ENCODE results near the gene RBM3.

Gene RBM3

GRCh38 chrX:48578661-48579128 lies 4.4 kb downstream of the RBM3 start:
- DNase-seq: no peak

DNA sequence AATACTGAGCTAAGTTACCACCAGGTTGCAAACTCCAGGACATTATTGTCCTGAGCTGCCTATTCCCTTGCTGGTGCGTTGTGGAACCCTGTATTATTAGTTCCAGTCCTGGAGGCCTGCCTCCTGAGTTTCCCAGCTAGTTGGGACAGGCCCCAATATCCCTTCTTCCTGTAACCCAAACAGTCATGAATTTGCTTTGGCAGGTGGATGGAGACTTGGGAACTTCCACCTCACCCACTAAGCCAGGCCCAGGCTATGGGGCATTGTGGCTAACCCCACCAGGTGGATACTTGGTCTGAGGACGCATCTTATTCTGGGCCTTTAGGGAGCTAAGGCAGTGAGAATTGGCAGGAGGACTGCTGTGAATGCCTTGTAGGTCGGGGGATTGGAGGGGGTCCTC lies 5.0 kb downstream of the RBM3 start:
- no peak for DNase-seq

DNA sequence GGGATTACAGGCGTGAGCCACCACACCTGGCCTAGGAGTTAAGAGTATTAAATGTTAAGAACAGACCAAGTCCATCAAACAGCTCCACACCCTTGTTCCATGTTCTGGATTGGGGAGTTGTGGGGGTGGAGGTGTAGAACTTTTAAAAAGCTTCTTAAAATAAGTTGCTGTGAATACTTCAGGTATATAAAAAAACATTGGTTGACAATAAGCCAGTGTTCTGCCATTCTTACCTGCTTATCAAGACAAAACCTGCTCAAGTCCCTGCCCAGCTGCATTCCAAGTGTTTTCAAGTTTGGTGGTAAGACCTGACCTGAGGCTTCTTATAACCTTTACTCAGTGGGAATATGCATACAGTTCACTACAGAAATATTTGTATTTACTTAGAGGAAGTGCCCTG lies 6.4 kb downstream of the RBM3 start:
- no peak for DNase-seq

- no peak for DNase-seq
These were observed 10.4 kb downstream of the RBM3 start for GRCh38 chrX:48584698-48585097.

DNA sequence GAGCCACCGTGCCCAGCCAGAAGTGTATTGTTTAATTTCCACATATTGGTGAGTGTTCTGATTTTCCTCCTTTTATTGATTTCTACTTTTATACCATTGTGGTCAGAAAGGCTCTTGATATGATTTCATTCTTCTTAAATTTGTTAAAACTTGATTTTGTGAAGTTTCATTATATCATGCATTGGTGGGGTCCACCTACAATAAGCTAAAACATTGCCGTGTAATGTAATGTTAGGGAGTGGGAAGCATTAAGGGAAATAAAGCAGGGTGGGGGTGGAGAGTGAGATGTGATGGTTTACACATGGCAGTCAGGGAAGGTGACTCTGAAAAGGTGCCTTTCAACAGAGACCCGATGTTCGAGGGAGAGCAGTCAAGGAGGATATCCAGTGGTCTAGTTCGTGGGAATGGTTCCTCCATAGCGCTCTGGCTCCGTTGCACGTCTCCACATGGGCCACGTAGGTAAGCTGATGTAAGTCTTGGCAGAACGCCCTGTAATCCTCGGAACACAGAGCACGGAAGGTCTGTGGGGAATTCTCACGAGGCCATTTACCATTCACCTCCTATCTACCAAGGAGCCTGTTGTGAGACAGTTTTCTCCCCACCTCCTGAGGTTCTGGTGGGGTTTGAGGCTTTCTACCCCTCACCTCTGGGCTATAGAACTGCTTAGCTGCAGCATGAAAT lies 15.3 kb downstream of the RBM3 start:
- DNase-seq: no peak

- DNase-seq: no peak
These were observed 16.2 kb downstream of the RBM3 start for GRCh38 chrX:48590203-48591103.

DNA sequence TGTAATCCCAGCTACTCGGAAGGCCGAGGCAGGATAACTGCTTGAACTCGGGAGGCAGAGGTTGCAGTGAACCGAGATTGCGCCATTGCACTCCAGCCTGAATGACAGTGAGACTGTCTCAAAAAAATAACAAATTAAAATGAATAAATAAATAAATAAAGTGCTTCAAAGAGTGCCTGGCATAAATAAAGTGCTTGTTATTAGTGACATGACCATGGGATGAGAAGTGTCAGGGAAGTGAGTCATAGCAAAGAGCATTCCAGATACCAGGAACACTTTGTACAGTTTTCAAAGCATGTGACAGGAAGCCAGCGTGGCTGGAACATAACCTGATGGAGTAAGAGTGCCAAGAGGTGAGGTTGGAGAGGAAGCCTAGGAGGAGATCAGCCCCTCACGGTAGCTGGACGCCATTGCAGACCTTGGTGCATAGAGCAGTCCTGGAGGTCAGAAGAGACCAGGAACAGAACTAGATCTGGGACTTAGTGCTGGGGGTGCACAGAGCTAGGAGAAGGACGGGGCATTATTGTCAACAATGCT lies 17.0 kb downstream of the RBM3 start:
- peak; percentile 81 for DNase-seq

GRCh38 chrX:48592971-48593370 lies 18.7 kb downstream of the RBM3 start:
- DNase-seq: peak; percentile 58

- no peak for DNase-seq
These were observed 21.6 kb downstream of the RBM3 start for GRCh38 chrX:48595929-48596328.

DNA sequence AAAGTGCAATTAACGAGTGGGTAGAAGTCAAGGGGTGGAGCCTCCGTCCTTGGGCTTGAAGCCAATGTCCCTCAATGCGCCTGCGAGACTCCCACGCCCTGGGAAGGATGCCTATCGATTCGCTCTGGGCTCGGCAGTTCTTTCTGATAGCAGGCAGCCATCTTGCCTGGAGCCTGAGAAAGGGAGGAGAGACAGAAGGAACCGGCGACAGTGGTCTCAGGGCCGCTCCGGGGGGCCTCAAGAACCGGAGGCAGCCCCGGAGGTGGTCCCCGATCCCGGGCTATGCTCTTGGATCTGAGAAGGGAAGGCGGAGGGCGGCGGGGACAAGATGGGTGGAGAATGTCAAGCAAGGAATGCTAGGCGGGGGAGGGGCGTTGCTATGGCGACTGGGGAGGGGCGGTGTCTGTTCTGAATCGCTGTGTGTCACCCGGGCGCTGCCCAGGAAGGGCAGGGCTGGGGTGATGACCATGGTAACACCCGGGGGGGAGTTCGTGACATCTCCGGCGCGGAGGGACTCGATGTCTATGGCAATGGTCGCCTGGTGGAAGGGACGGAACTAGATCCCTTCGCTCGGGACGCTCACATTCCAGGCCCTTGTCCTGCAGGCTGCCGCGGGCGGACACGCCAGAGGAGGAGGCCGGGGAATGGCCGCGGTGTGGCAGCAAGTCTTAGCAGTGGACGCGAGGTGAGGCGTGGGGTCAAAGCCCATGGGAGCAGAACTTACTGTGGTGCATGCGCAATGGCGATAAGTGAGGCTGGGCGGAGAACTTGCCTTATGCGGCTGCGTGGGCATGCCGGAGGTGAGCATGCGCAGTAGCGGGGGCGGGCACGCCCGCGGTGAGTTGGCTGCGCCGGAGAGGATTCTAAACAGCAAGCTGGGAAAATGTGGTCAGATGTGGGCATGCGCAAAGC lies 23.3 kb downstream of the RBM3 start, which contains the start of gene WDR13:
WDR13 (plus strand) TSS at position 140 of the 912 bp plus-strand sequence; CDS start at position 645, 505 bp downstream.
- peak; percentile 94 for DNase-seq

DNA sequence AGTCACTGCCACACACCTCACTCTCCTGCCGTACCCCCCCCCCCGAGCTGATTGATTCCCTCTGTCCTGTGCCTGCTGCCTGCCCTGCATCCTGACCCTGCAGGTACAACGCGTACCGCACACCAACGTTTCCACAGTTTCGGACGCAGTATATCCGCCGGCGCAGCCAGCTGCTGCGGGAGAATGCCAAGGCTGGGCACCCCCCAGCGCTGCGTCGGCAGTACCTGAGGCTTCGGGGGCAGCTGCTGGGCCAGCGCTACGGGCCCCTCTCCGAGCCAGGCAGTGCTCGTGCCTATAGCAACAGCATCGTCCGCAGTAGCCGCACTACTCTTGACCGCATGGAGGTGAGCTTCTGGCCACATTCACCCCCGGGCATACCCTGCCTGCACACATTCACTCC lies 24.3 kb downstream of the RBM3 start:
- DNase-seq: no peak

- no peak for DNase-seq
These were observed 25.1 kb downstream of the RBM3 start for GRCh38 chrX:48599341-48599740.

DNA sequence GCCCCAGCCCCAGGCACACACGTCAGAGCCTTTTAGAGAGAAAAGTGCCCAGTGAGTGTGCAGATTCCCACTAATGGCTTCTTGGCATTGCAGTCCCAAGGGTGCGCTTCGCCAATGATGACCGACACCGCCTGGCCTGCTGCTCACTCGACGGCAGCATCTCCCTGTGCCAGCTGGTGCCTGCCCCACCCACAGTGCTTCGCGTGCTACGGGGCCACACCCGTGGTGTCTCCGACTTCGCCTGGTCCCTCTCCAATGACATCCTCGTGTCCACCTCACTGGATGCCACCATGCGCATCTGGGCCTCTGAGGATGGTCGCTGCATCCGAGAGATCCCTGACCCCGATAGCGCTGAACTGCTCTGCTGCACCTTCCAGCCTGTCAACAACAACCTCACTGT lies 25.9 kb downstream of the RBM3 start:
- DNase-seq: no peak

DNA sequence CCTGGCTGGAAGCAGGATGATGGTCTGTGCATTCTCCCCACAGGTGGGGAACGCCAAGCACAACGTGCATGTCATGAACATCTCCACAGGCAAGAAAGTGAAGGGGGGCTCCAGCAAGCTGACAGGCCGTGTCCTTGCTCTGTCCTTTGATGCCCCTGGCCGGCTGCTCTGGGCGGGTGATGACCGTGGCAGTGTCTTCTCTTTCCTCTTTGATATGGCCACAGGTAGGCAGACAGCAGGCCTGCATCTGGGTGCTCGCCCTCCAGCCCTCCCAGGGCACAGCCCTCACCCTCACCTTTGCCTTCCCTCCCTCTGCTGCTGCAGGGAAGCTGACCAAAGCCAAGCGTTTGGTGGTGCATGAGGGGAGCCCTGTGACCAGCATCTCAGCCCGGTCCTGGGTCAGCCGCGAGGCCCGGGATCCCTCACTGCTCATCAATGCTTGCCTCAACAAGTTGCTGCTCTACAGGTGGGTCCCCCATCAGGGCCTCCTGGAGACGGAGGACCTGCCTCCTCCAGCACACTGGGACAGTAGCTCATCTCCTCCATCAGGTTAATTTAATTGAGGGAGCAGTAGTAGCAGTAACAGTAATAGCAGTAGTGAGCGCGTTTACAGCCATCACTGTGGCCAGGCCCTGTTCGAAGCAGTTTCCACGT lies 27.6 kb downstream of the RBM3 start:
- no peak for DNase-seq

GRCh38 chrX:48604701-48605100 lies 30.4 kb downstream of the RBM3 start:
- DNase-seq: no peak

DNA sequence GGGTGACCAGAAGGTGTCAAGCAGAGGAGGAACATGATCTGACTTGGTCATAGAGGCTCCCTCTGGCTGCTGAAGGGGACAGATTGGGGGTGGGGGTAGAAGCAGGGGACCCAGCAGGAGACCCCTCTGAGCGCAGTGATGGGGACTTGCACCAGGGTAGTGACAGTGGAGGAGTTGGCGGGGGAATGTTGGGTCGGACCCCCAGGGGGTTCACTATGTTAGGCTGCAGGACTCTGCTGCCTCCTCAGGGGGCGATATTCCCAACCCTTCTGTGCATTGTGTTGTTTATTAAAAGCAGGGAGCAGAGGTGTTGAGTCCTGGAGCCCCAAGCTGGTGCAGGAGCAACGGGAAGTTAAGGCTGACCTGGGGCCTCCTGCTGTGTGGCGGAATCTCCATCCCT lies 31.8 kb downstream of the RBM3 start:
- no peak for DNase-seq

GRCh38 chrX:48611703-48612102 lies 37.4 kb downstream of the RBM3 start:
- no peak for DNase-seq

GRCh38 chrX:48613502-48614160 lies 39.3 kb downstream of the RBM3 start:
- DNase-seq: peak; percentile 43

DNA sequence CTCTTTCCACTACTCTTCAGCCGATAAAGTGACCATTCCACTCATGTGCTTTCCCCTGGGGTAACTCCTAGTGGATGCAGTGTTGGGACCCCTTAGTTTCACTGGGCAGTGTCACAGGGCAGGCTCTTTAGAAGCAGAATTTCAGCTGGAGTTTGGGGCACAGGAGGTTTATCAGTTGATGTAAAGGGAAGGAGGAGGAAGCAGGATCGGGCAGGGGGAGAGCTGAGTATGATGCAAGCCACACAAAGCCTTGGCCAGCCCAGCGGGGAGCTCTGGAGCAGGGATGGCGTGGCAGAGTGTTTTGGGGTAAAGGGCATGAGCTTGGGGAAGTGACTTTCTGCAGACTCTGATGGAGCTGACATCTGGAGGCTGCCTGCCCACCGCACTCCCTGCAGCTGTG lies 42.3 kb downstream of the RBM3 start:
- DNase-seq: peak; percentile 12

GRCh38 chrX:48617542-48618340 lies 43.5 kb downstream of the RBM3 start:
- peak; percentile 76 for DNase-seq
